GM23338 (cell line): Measurements from ENCODE around the gene MTHFS. TPM values are rescaled to one million over a fixed set of nuclear protein-coding genes. Genes with fewer than 3 reads are reported as not detected.

Experiments used
- polyA plus RNA-seq: library from polyadenylated mRNA; unstranded; fragments of >200 nt; fragmentation: Nextera tagmentation; extraction: Ambion mirVana; gene quantifications from 2 replicates; pipeline ENCODE4 v1.2.1, GENCODE V29; 2016
- small RNA-seq: library from RNA; depleted of rRNA; stranded (forward); fragments of <200 nt; gene quantifications from one replicate; pipeline ENCODE3, GENCODE V24; 2014; ENCODE audit warnings: low replicate concordance
- total RNA-seq: library from RNA; depleted of rRNA; stranded (reverse); fragments of >200 nt; shearing (Covaris generic); gene quantifications from 2 replicates; pipeline ENCODE4 v1.2.3, GENCODE V29; 2014; rRNA removed

Gene MTHFS
- total and polyA plus RNA-seq, 2 experiments from 2014 or later: 33.2 to 62.0 TPM

Small RNA genes lying within 50 kb of the gene (small RNA-seq; reads per million reads assigned to genes)
- gene RNU6-667P: not detected

Other genes starting within 250 kb of the MTHFS start
- not detected in 2 replicates for gene BCL2A1, start 74.2 kb upstream of the MTHFS start, total RNA-seq
- gene BCL2A1, start 74.2 kb upstream of the MTHFS start, polyA plus RNA-seq: 0.28 TPM in 1 of 2 replicates, not detected in the other
- gene ZFAND6, start 162.7 kb upstream of the MTHFS start, total RNA-seq: 292 and 346 TPM in 2 replicates
- 169 and 205 TPM in 2 replicates for gene ZFAND6, start 162.7 kb upstream of the MTHFS start, polyA plus RNA-seq